Memory B cell (primary cell): ENCODE measurements around the gene IL10RB.
A peak's percentile ranks its signal among the peaks of the same experiment; 100 is the strongest.

ENCODE experiments used
- ATAC-seq: fragments of 150-1000 bp; cut with Tn5 transposase; 2 replicates; pipeline ENCODE4 v1.10.0; 2021; ENCODE audit warnings: low read depth, mild to moderate bottlenecking, moderate library complexity
- DNase-seq, 2 donors: peaks; one replicate each; pipeline ENCODE4 v3.0.0; 2022; ENCODE audit warnings: low spot score in 2 of 2
- H3K27ac Mint-ChIP-seq: one replicate; pipeline ENCODE4 v1.8.0; 2022; ENCODE audit warnings: mild to moderate bottlenecking, moderate library complexity, mixed read lengths
- H3K27me3 Mint-ChIP-seq: one replicate; pipeline ENCODE4 v1.8.0; 2022; ENCODE audit warnings: mixed read lengths
- H3K36me3 Mint-ChIP-seq: one replicate; pipeline ENCODE4 v1.8.0; 2022; ENCODE audit warnings: mild to moderate bottlenecking, mixed read lengths
- H3K4me1 Mint-ChIP-seq: one replicate; pipeline ENCODE4 v1.8.0; 2022; ENCODE audit warnings: mixed read lengths
- H3K4me3 Mint-ChIP-seq: one replicate; pipeline ENCODE4 v1.8.0; 2022; ENCODE audit warnings: mild to moderate bottlenecking, moderate library complexity, mixed read lengths
- H3K9me3 Mint-ChIP-seq: one replicate; pipeline ENCODE4 v1.8.0; 2022; ENCODE audit warnings: mixed read lengths

Gene IL10RB

GRCh38 chr21:33291686-33292085 lies 25.5 kb downstream of the IL10RB start:
- DNase-seq = no peak
- ATAC-seq = no peak
- Mint-ChIP-seq H3K4me1 (peaks cover 14% of the 10 kb centered on the region), H3K36me3 (peaks cover 44% of the 10 kb centered on the region), H3K27me3 (no peaks in the 10 kb centered on the region), H3K27ac (peak overlapping the region; percentile 78), H3K4me3 (no peak overlapping the region), H3K9me3 (no peaks in the 10 kb centered on the region)

GRCh38 chr21:33292724-33293123 lies 26.6 kb downstream of the IL10RB start:
- Mint-ChIP-seq H3K4me3 (no peak overlapping the region), H3K27ac (no peak overlapping the region), H3K9me3 (no peaks in the 10 kb centered on the region), H3K27me3 (no peaks in the 10 kb centered on the region), H3K36me3 (peaks cover 49% of the 10 kb centered on the region), H3K4me1 (peaks cover 16% of the 10 kb centered on the region)
- no peak for DNase-seq
- no peak for ATAC-seq

GRCh38 chr21:33293136-33293535 lies 27.0 kb downstream of the IL10RB start:
- Mint-ChIP-seq H3K36me3 (peaks cover 47% of the 10 kb centered on the region), H3K27ac (peak overlapping the region; percentile 88), H3K4me3 (no peak overlapping the region), H3K27me3 (no peaks in the 10 kb centered on the region), H3K4me1 (peaks cover 16% of the 10 kb centered on the region), H3K9me3 (no peaks in the 10 kb centered on the region)
- no peak for ATAC-seq
- DNase-seq = no peak

- no peak overlapping the region for H3K4me3 Mint-ChIP-seq
These were observed 27.6 kb downstream of the IL10RB start for GRCh38 chr21:33293811-33294216.

GRCh38 chr21:33296156-33296555 lies 30.0 kb downstream of the IL10RB start:
- Mint-ChIP-seq H3K27me3 (no peaks in the 10 kb centered on the region), H3K4me3 (peak overlapping the region; percentile 39), H3K9me3 (no peaks in the 10 kb centered on the region), H3K36me3 (peaks cover 37% of the 10 kb centered on the region), H3K27ac (peak overlapping the region; percentile 94), H3K4me1 (peaks cover 30% of the 10 kb centered on the region)
- DNase-seq (peak; percentile 47 to 50), ATAC-seq (peak; percentile 84)

More at GRCh38 chr21:33293811-33294216, 27.6 kb downstream of the IL10RB start:
- no peak for ATAC-seq
- Mint-ChIP-seq H3K27me3 (no peaks in the 10 kb centered on the region), H3K9me3 (no peaks in the 10 kb centered on the region), H3K36me3 (peaks cover 43% of the 10 kb centered on the region), H3K27ac (peak overlapping the region; percentile 88), H3K4me1 (peaks cover 16% of the 10 kb centered on the region)
- no peak for DNase-seq

- Mint-ChIP-seq H3K9me3 (no peaks in the 10 kb centered on the region), H3K36me3 (peaks cover 17% of the 10 kb centered on the region), H3K27ac (peak overlapping the region; percentile 89), H3K27me3 (no peaks in the 10 kb centered on the region), H3K4me1 (peaks cover 39% of the 10 kb centered on the region), H3K4me3 (peak overlapping the region; percentile 59)
- peak; percentile 72 for ATAC-seq
- DNase-seq = peak; percentile 25 to 31
These were observed 33.1 kb downstream of the IL10RB start for GRCh38 chr21:33299181-33299752.

GRCh38 chr21:33300701-33301631 lies 34.8 kb downstream of the IL10RB start:
- H3K4me1 Mint-ChIP-seq = peaks cover 37% of the 10 kb centered on the region
- DNase-seq = no peak
- H3K36me3 Mint-ChIP-seq = peaks cover 9% of the 10 kb centered on the region
- no peaks in the 10 kb centered on the region for H3K27me3 Mint-ChIP-seq
- peak overlapping the region; percentile 74 for H3K27ac Mint-ChIP-seq
- peak overlapping the region; percentile 28 for H3K4me3 Mint-ChIP-seq
- no peak for ATAC-seq
- no peaks in the 10 kb centered on the region for H3K9me3 Mint-ChIP-seq

- no peak for ATAC-seq
- peak overlapping the region; percentile 28 for H3K4me3 Mint-ChIP-seq
- no peaks in the 10 kb centered on the region for H3K9me3 Mint-ChIP-seq
- H3K36me3 Mint-ChIP-seq = peaks cover 7% of the 10 kb centered on the region
- H3K27me3 Mint-ChIP-seq = no peaks in the 10 kb centered on the region
- H3K27ac Mint-ChIP-seq = peak overlapping the region; percentile 74
- peaks cover 32% of the 10 kb centered on the region for H3K4me1 Mint-ChIP-seq
- no peak for DNase-seq
These were observed 35.5 kb downstream of the IL10RB start for GRCh38 chr21:33301632-33302002.

- no peaks in the 10 kb centered on the region for H3K27me3 Mint-ChIP-seq
- ATAC-seq (no peak), DNase-seq (no peak)
- H3K9me3 Mint-ChIP-seq = no peaks in the 10 kb centered on the region
- H3K4me3 Mint-ChIP-seq = no peak overlapping the region
- peaks cover 31% of the 10 kb centered on the region for H3K4me1 Mint-ChIP-seq
- no peak overlapping the region for H3K27ac Mint-ChIP-seq
- peaks cover 6% of the 10 kb centered on the region for H3K36me3 Mint-ChIP-seq
These were observed 35.9 kb downstream of the IL10RB start for GRCh38 chr21:33302055-33302454.

GRCh38 chr21:33302796-33303195 lies 36.6 kb downstream of the IL10RB start:
- Mint-ChIP-seq H3K27me3 (no peaks in the 10 kb centered on the region), H3K4me1 (peaks cover 29% of the 10 kb centered on the region), H3K27ac (no peak overlapping the region), H3K36me3 (peaks cover 1% of the 10 kb centered on the region), H3K9me3 (no peaks in the 10 kb centered on the region), H3K4me3 (no peak overlapping the region)
- ATAC-seq (no peak), DNase-seq (no peak)

- DNase-seq = no peak
- Mint-ChIP-seq H3K36me3 (no peaks in the 10 kb centered on the region), H3K4me1 (peaks cover 21% of the 10 kb centered on the region), H3K9me3 (no peaks in the 10 kb centered on the region), H3K27ac (no peak overlapping the region), H3K27me3 (no peaks in the 10 kb centered on the region), H3K4me3 (no peak overlapping the region)
- ATAC-seq = no peak
These were observed 39.1 kb downstream of the IL10RB start for GRCh38 chr21:33305344-33305671.

GRCh38 chr21:33305938-33306337 lies 39.8 kb downstream of the IL10RB start:
- H3K9me3 Mint-ChIP-seq = no peaks in the 10 kb centered on the region
- H3K4me1 Mint-ChIP-seq = peaks cover 17% of the 10 kb centered on the region
- DNase-seq (no peak), ATAC-seq (no peak)
- H3K36me3 Mint-ChIP-seq = no peaks in the 10 kb centered on the region
- H3K4me3 Mint-ChIP-seq = no peak overlapping the region
- no peaks in the 10 kb centered on the region for H3K27me3 Mint-ChIP-seq
- H3K27ac Mint-ChIP-seq = no peak overlapping the region

- H3K27ac Mint-ChIP-seq = peak overlapping the region; percentile 54
- no peaks in the 10 kb centered on the region for H3K36me3 Mint-ChIP-seq
- DNase-seq (no peak), ATAC-seq (peak; percentile 78)
- H3K27me3 Mint-ChIP-seq = no peaks in the 10 kb centered on the region
- no peaks in the 10 kb centered on the region for H3K9me3 Mint-ChIP-seq
- H3K4me3 Mint-ChIP-seq = no peak overlapping the region
- peaks cover 12% of the 10 kb centered on the region for H3K4me1 Mint-ChIP-seq
These were observed 42.7 kb downstream of the IL10RB start for GRCh38 chr21:33308586-33309490.

- ATAC-seq (no peak), DNase-seq (no peak)
- no peak overlapping the region for H3K4me3 Mint-ChIP-seq
- H3K27ac Mint-ChIP-seq = no peak overlapping the region
- no peaks in the 10 kb centered on the region for H3K9me3 Mint-ChIP-seq
- no peaks in the 10 kb centered on the region for H3K36me3 Mint-ChIP-seq
- peaks cover 9% of the 10 kb centered on the region for H3K4me1 Mint-ChIP-seq
- H3K27me3 Mint-ChIP-seq = no peaks in the 10 kb centered on the region
These were observed 43.6 kb downstream of the IL10RB start for GRCh38 chr21:33309778-33310177.
